Activated B cell treated with CpG ODN at 0.5 μM for 24 hours (primary cell): Measurements from ENCODE around the gene SUFU. TPM values are rescaled to one million over a fixed set of nuclear protein-coding genes. Genes with fewer than 3 reads are reported as not detected.

Experiments used
- ATAC-seq: fragments of 200-7000 bp; cut with Tn5 transposase; one replicate; pipeline ENCODE4 v1.10.0; 2021; ENCODE audit warnings: low read depth, mild to moderate bottlenecking, moderate library complexity
- CTCF ChIA-PET: fragments of 350-600 bp; sonication (Branson Sonifier 250); formaldehyde crosslinking; loops from one replicate; lab custom pipeline; 2021; ENCODE audit warnings: antibody characterized with exemption; lab: Charles Lee
- POLR2A ChIA-PET: fragments of 350-600 bp; sonication (Branson Sonifier 250); formaldehyde crosslinking; loops from one replicate; lab custom pipeline; 2021; ENCODE audit warnings: antibody characterized with exemption; lab: Charles Lee
- DNase-seq: peaks from one replicate; pipeline ENCODE4 v3.0.0; 2022
- H3K27ac Mint-ChIP-seq: one replicate; pipeline ENCODE4 v1.8.0; 2020; ENCODE audit warnings: mixed read lengths
- H3K27me3 Mint-ChIP-seq: one replicate; pipeline ENCODE4 v1.8.0; 2021; ENCODE audit warnings: mixed read lengths
- H3K36me3 Mint-ChIP-seq: one replicate; pipeline ENCODE4 v1.8.0; 2021; ENCODE audit warnings: low read depth, mixed read lengths
- H3K4me1 Mint-ChIP-seq: one replicate; pipeline ENCODE4 v1.8.0; 2021; ENCODE audit warnings: mixed read lengths
- H3K4me3 Mint-ChIP-seq: one replicate; pipeline ENCODE4 v1.8.0; 2020; ENCODE audit warnings: mild to moderate bottlenecking, mixed read lengths
- H3K9me3 Mint-ChIP-seq: one replicate; pipeline ENCODE4 v1.8.0; 2020; ENCODE audit warnings: mixed read lengths
- intact Hi-C: fragments of 100-400 bp; cut with micrococcal nuclease; formaldehyde crosslinking; loops from one replicate; pipeline ENCODE4 v1.15.1; 2024
- total RNA-seq: library from RNA; stranded (reverse); gene quantifications from 2 replicates; pipeline ENCODE4 v1.2.3, GENCODE V29; 2022
- TF ChIP-seq, protein P1 (sequence below): fragments of 200-600 bp; IDR thresholded peaks from one replicate; pipeline ENCODE4 v1.8.0; 2022; ENCODE audit warnings: antibody characterized with exemption, mild to moderate bottlenecking

Gene SUFU
- total RNA-seq, 1 donor from 2014 or later: 7.4 TPM

DNA sequence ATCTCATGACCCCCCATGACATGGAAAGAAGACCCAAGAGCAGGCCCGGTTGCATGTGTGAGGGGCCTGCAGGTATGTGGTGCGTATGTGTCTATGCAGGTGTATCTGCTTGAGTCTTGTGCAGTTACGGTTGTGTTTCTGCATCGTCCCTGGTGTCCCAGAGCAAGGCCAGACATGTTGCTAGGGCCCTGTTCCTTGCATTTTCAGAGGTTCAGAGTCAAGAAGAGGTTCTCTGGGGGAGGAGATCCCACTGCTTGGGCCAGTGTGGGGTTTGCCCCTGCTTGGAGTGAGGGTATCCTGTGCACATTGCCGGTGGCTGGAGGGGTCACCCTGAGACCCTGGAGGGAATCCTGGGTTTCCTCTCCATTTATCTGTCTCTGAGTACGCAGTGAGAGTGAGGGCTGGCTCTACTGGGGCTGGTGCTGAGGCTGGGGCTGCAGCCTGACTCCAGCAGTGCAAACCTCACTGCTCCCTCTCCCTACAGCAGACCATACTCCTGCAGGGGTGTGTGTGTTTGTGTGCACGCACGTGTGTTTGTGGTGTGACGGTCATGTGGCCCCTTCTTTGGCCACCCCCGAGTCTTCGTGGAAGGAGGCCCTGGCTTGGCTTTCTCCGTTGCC lies 144.6 kb downstream of the SUFU start:
- ATAC-seq (no peak), DNase-seq (no peak)
- TF ChIP-seq, protein P1, sequence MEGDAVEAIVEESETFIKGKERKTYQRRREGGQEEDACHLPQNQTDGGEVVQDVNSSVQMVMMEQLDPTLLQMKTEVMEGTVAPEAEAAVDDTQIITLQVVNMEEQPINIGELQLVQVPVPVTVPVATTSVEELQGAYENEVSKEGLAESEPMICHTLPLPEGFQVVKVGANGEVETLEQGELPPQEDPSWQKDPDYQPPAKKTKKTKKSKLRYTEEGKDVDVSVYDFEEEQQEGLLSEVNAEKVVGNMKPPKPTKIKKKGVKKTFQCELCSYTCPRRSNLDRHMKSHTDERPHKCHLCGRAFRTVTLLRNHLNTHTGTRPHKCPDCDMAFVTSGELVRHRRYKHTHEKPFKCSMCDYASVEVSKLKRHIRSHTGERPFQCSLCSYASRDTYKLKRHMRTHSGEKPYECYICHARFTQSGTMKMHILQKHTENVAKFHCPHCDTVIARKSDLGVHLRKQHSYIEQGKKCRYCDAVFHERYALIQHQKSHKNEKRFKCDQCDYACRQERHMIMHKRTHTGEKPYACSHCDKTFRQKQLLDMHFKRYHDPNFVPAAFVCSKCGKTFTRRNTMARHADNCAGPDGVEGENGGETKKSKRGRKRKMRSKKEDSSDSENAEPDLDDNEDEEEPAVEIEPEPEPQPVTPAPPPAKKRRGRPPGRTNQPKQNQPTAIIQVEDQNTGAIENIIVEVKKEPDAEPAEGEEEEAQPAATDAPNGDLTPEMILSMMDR: no peak
- intact Hi-C loops: loop anchor here (5.0 to 10.0 kb wide), 5 partner anchors 269 to 1584 kb away; partner anchors contain the start of genes CALHM3, CNNM2, GBF1 and KAZALD1
- peaks cover 15% of the 10 kb centered on the region for H3K36me3 Mint-ChIP-seq
- POLR2A ChIA-PET: no interaction called here
- peaks cover 81% of the 10 kb centered on the region for H3K4me1 Mint-ChIP-seq
- peak overlapping the region; percentile 97 for H3K4me3 Mint-ChIP-seq
- CTCF ChIA-PET: interaction anchor here (1.7 kb wide), 1 partner anchor 65 kb away, joined by 4 read pairs; the partner anchor contains the start of gene ARL3
- H3K9me3 Mint-ChIP-seq: no peaks in the 10 kb centered on the region
- H3K27ac Mint-ChIP-seq: peak overlapping the region; percentile 99
- no peaks in the 10 kb centered on the region for H3K27me3 Mint-ChIP-seq

DNA sequence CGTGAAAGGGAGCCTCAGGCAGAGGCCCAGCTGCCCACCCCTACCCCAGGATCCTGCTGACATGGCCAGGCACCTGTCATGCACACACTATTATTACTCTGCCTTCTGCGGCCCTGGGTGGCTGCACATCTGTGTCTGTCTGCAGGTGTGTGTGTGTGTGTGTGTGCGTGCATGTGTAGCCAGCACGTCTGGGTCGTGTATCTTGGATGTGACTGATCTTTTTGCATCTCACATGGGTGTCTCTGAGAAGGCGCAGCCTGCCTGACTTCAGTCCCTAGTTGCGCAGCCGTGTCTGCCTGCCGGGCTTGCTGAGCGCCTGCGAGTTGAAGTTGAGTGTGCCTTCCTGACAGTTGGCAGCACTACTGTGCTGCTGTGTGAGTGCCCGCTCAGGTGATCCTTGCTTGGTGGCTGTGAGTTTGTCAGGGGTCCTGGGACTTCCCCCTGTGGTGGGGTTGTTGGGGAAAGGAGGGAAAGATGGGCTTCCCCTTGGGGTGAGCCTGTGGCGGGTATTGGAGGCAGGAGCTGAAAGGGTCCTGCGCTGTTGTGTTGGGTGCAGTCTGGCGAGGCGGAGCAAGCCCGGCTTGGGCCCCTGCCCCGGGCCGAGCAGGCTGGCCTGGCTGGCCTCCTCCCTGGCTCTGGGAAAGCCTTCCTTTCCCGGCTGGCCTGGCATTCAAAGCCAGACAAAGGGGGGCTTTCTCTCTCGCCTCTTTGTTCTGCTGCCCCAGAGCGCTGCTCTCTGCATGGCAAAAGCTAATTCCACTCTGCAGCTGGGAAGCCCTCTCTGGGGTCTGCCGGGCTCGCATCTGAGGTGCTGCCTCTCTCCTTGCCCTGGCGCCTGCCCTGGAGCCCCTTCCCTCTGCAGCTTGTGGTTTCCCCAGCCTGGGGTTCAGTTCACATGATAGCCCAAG lies 145.4 kb downstream of the SUFU start:
- Mint-ChIP-seq H3K27ac (peak overlapping the region; percentile 99), H3K4me1 (peaks cover 87% of the 10 kb centered on the region), H3K4me3 (peak overlapping the region; percentile 97), H3K36me3 (peaks cover 20% of the 10 kb centered on the region), H3K9me3 (no peaks in the 10 kb centered on the region), H3K27me3 (no peaks in the 10 kb centered on the region)
- POLR2A ChIA-PET: interaction anchor here (0.9 to 1.1 kb wide), 2 partner anchors 17 to 94 kb away, joined by 3 read pairs; partner anchors contain the start of gene WBP1L
- intact Hi-C loops: loop anchor here (5.0 to 10.0 kb wide), 5 partner anchors 268 to 1584 kb away; partner anchors contain the start of genes CALHM3, CNNM2, GBF1 and KAZALD1
- TF ChIP-seq, protein P1: no peak
- DNase-seq (no peak), ATAC-seq (no peak)
- CTCF ChIA-PET: no interaction called here

GRCh38 chr10:102649797-102650654 lies 146.3 kb downstream of the SUFU start:
- POLR2A ChIA-PET: interaction anchor here (0.6 to 4.7 kb wide), 8 partner anchors 8 to 255 kb away, joined by 3 to 30 read pairs (median 5); partner anchors contain the start of genes ARL3, SFXN2 and WBP1L
- ATAC-seq (no peak), DNase-seq (no peak)
- Mint-ChIP-seq H3K27ac (peak overlapping the region; percentile 98), H3K36me3 (peaks cover 25% of the 10 kb centered on the region), H3K27me3 (no peaks in the 10 kb centered on the region), H3K4me1 (peaks cover 88% of the 10 kb centered on the region), H3K9me3 (no peaks in the 10 kb centered on the region), H3K4me3 (peak overlapping the region; percentile 48)
- CTCF ChIA-PET: no interaction called here
- TF ChIP-seq, protein P1: no peak
- intact Hi-C loops: loop anchor here (5.0 to 10.0 kb wide), 5 partner anchors 267 to 1585 kb away; partner anchors contain the start of genes CALHM3, CNNM2, GBF1 and KAZALD1

DNA sequence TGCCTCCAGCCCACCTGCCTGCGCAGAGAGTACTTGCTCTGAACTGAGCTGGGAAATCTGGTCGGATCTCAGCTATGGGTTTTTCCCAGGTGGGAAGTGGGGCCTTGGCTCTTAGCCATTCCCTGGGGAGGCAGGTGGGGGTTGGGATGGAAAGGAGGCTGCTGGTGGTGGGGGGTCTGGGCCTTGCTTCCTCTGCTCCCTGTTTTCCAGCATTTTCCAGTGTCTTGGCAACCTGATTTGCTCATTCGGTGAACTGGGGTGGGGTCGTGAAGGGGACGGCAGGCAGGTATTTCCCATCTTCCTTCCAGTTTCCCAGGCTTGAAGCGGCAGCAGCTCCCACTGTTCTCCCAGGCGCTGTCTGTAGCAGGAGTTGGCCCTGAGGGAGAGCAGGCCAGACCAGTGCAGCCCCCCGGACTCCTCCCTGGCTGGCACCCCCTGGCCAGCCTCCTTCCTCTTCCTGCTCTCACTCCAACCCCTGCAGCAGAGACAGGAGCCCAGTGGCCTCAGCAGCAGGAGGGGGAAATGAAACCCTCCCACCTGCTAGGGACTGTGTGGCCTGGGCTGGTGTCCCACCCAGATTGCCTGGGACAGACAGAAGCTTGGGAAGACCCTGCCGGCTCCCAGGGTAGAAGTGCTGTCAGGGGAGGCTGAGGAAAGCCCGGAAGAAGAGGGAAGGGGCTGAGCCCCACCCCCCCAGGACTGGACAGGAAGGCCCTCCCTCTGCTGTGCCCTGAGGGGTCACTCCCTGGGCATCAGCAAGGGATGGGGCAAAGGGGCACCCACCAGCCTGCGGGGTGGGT lies 147.1 kb downstream of the SUFU start:
- H3K9me3 Mint-ChIP-seq: no peaks in the 10 kb centered on the region
- H3K27ac Mint-ChIP-seq: peak overlapping the region; percentile 98
- ATAC-seq (no peak), DNase-seq (no peak)
- ChIA-PET CTCF (interaction anchor here (0.9 kb wide), 1 partner anchor 28 kb away, joined by 3 read pairs; no protein-coding TSS in a partner anchor), POLR2A (interaction anchor here (0.6 to 4.7 kb wide), 7 partner anchors 8 to 821 kb away, joined by 3 to 30 read pairs (median 7); partner anchors contain the start of genes ARL3 and SFXN2)
- peak overlapping the region; percentile 48 for H3K4me3 Mint-ChIP-seq
- peaks cover 83% of the 10 kb centered on the region for H3K4me1 Mint-ChIP-seq
- intact Hi-C loops: no loop called here
- H3K27me3 Mint-ChIP-seq: no peaks in the 10 kb centered on the region
- H3K36me3 Mint-ChIP-seq: peaks cover 29% of the 10 kb centered on the region
- TF ChIP-seq, protein P1: no peak
